ENCODE measurements around the gene FCER1G.
A peak's percentile ranks its signal among the peaks of the same experiment; 100 is the strongest.
"Not testable (repeated sequence)": the region's sequence is repeated elsewhere in the genome, so short reads cannot be mapped to it uniquely, and the experiment has no call there.

FCER1G gene

GRCh38 chr1:161250100-161250499 is 35.0 kb downstream of the FCER1G start:
- H3K36me3 ChIP-seq (ENCODE audit: control insufficient read depth, insufficient read depth, low read length); H3K4me1 ChIP-seq (ENCODE audit: control insufficient read depth, insufficient read depth, low read length, poor library complexity, severe bottlenecking); DNase-seq; H3K27me3 ChIP-seq (replicated peaks; ENCODE audit: control insufficient read depth, insufficient read depth, low read length, poor library complexity, severe bottlenecking); H3K9me3 ChIP-seq (ENCODE audit: control insufficient read depth, low read length); H3K27ac ChIP-seq (ENCODE audit: insufficient read depth, low read length, poor library complexity, severe bottlenecking); H3K4me3 ChIP-seq (ENCODE audit: insufficient read depth, low read depth, low read length, poor library complexity, severe bottlenecking): not testable (repeated sequence)

- H3K4me3 ChIP-seq (ENCODE audit: insufficient read depth, low read depth, low read length, poor library complexity, severe bottlenecking): no peak overlapping the region
- no peak for DNase-seq
- H3K9me3 ChIP-seq (ENCODE audit: control insufficient read depth, low read length): no peaks in the 10 kb centered on the region
- no peaks in the 10 kb centered on the region for H3K4me1 ChIP-seq (ENCODE audit: control insufficient read depth, insufficient read depth, low read length, poor library complexity, severe bottlenecking)
- no peaks in the 10 kb centered on the region for H3K36me3 ChIP-seq (ENCODE audit: control insufficient read depth, insufficient read depth, low read length)
- H3K27me3 ChIP-seq (replicated peaks; ENCODE audit: control insufficient read depth, insufficient read depth, low read length, poor library complexity, severe bottlenecking): no peaks in the 10 kb centered on the region
- no peak overlapping the region for H3K27ac ChIP-seq (ENCODE audit: insufficient read depth, low read length, poor library complexity, severe bottlenecking)
Measured at GRCh38 chr1:161250829-161251228, 35.7 kb downstream of the FCER1G start.

- Histone ChIP-seq H3K36me3 (ENCODE audit: control insufficient read depth, insufficient read depth, low read length) (no peaks in the 10 kb centered on the region), H3K27me3 (replicated peaks; ENCODE audit: control insufficient read depth, insufficient read depth, low read length, poor library complexity, severe bottlenecking) (no peaks in the 10 kb centered on the region), H3K4me3 (ENCODE audit: insufficient read depth, low read depth, low read length, poor library complexity, severe bottlenecking) (no peak overlapping the region), H3K27ac (ENCODE audit: insufficient read depth, low read length, poor library complexity, severe bottlenecking) (no peak overlapping the region), H3K4me1 (ENCODE audit: control insufficient read depth, insufficient read depth, low read length, poor library complexity, severe bottlenecking) (no peaks in the 10 kb centered on the region), H3K9me3 (ENCODE audit: control insufficient read depth, low read length) (no peaks in the 10 kb centered on the region)
- DNase-seq: no peak
Measured at GRCh38 chr1:161251579-161251978, 36.5 kb downstream of the FCER1G start.

GRCh38 chr1:161255302-161255701 is 40.2 kb downstream of the FCER1G start:
- H3K4me3 ChIP-seq (ENCODE audit: insufficient read depth, low read depth, low read length, poor library complexity, severe bottlenecking); DNase-seq; H3K4me1 ChIP-seq (ENCODE audit: control insufficient read depth, insufficient read depth, low read length, poor library complexity, severe bottlenecking); H3K36me3 ChIP-seq (ENCODE audit: control insufficient read depth, insufficient read depth, low read length); H3K9me3 ChIP-seq (ENCODE audit: control insufficient read depth, low read length); H3K27ac ChIP-seq (ENCODE audit: insufficient read depth, low read length, poor library complexity, severe bottlenecking): not testable (repeated sequence)
- peaks cover 16% of the 10 kb centered on the region for H3K27me3 ChIP-seq (replicated peaks; ENCODE audit: control insufficient read depth, insufficient read depth, low read length, poor library complexity, severe bottlenecking)

- H3K27ac ChIP-seq (ENCODE audit: insufficient read depth, low read length, poor library complexity, severe bottlenecking); DNase-seq; H3K36me3 ChIP-seq (ENCODE audit: control insufficient read depth, insufficient read depth, low read length); H3K9me3 ChIP-seq (ENCODE audit: control insufficient read depth, low read length); H3K4me3 ChIP-seq (ENCODE audit: insufficient read depth, low read depth, low read length, poor library complexity, severe bottlenecking); H3K4me1 ChIP-seq (ENCODE audit: control insufficient read depth, insufficient read depth, low read length, poor library complexity, severe bottlenecking): not testable (repeated sequence)
- peaks cover 18% of the 10 kb centered on the region for H3K27me3 ChIP-seq (replicated peaks; ENCODE audit: control insufficient read depth, insufficient read depth, low read length, poor library complexity, severe bottlenecking)
Measured at GRCh38 chr1:161255955-161256520, 40.9 kb downstream of the FCER1G start.

- H3K27me3 ChIP-seq (replicated peaks; ENCODE audit: control insufficient read depth, insufficient read depth, low read length, poor library complexity, severe bottlenecking): peaks cover 18% of the 10 kb centered on the region
- H3K4me3 ChIP-seq (ENCODE audit: insufficient read depth, low read depth, low read length, poor library complexity, severe bottlenecking); DNase-seq; H3K27ac ChIP-seq (ENCODE audit: insufficient read depth, low read length, poor library complexity, severe bottlenecking); H3K4me1 ChIP-seq (ENCODE audit: control insufficient read depth, insufficient read depth, low read length, poor library complexity, severe bottlenecking); H3K36me3 ChIP-seq (ENCODE audit: control insufficient read depth, insufficient read depth, low read length); H3K9me3 ChIP-seq (ENCODE audit: control insufficient read depth, low read length): not testable (repeated sequence)
Measured at GRCh38 chr1:161257109-161257508, 42.0 kb downstream of the FCER1G start.

- DNase-seq: no peak
- peaks cover 18% of the 10 kb centered on the region for H3K27me3 ChIP-seq (replicated peaks; ENCODE audit: control insufficient read depth, insufficient read depth, low read length, poor library complexity, severe bottlenecking)
Measured at GRCh38 chr1:161258439-161259344, 43.6 kb downstream of the FCER1G start, which contains the start of gene PCP4L1. PCP4L1 (plus strand) TSS chr1:161258745; CDS start chr1:161258975, 230 bp downstream.

GRCh38 chr1:161259345-161259702 is 44.2 kb downstream of the FCER1G start:
- H3K4me3 ChIP-seq (ENCODE audit: insufficient read depth, low read depth, low read length, poor library complexity, severe bottlenecking): no peak overlapping the region
- H3K27ac ChIP-seq (ENCODE audit: insufficient read depth, low read length, poor library complexity, severe bottlenecking): no peak overlapping the region

More at GRCh38 chr1:161258439-161259344, 43.6 kb downstream of the FCER1G start, which contains the start of gene PCP4L1:
- peaks cover 9% of the 10 kb centered on the region for H3K4me1 ChIP-seq (ENCODE audit: control insufficient read depth, insufficient read depth, low read length, poor library complexity, severe bottlenecking)
- no peaks in the 10 kb centered on the region for H3K36me3 ChIP-seq (ENCODE audit: control insufficient read depth, insufficient read depth, low read length)
- H3K4me3 ChIP-seq (ENCODE audit: insufficient read depth, low read depth, low read length, poor library complexity, severe bottlenecking): peak within 1 kb of the TSS; percentile 41
- H3K9me3 ChIP-seq (ENCODE audit: control insufficient read depth, low read length): no peaks in the 10 kb centered on the region
- H3K27ac ChIP-seq (ENCODE audit: insufficient read depth, low read length, poor library complexity, severe bottlenecking): no peak within 1 kb of the TSS

GRCh38 chr1:161259765-161260164 is 44.7 kb downstream of the FCER1G start:
- H3K27me3 ChIP-seq (replicated peaks; ENCODE audit: control insufficient read depth, insufficient read depth, low read length, poor library complexity, severe bottlenecking): peaks cover 18% of the 10 kb centered on the region
- H3K36me3 ChIP-seq (ENCODE audit: control insufficient read depth, insufficient read depth, low read length): no peaks in the 10 kb centered on the region
- H3K27ac ChIP-seq (ENCODE audit: insufficient read depth, low read length, poor library complexity, severe bottlenecking): no peak overlapping the region
- no peak for DNase-seq
- no peak overlapping the region for H3K4me3 ChIP-seq (ENCODE audit: insufficient read depth, low read depth, low read length, poor library complexity, severe bottlenecking)
- peaks cover 9% of the 10 kb centered on the region for H3K4me1 ChIP-seq (ENCODE audit: control insufficient read depth, insufficient read depth, low read length, poor library complexity, severe bottlenecking)
- no peaks in the 10 kb centered on the region for H3K9me3 ChIP-seq (ENCODE audit: control insufficient read depth, low read length)

More at GRCh38 chr1:161259345-161259702, 44.2 kb downstream of the FCER1G start:
- no peak for DNase-seq
- H3K36me3 ChIP-seq (ENCODE audit: control insufficient read depth, insufficient read depth, low read length): no peaks in the 10 kb centered on the region
- peaks cover 9% of the 10 kb centered on the region for H3K4me1 ChIP-seq (ENCODE audit: control insufficient read depth, insufficient read depth, low read length, poor library complexity, severe bottlenecking)
- no peaks in the 10 kb centered on the region for H3K9me3 ChIP-seq (ENCODE audit: control insufficient read depth, low read length)
- peaks cover 18% of the 10 kb centered on the region for H3K27me3 ChIP-seq (replicated peaks; ENCODE audit: control insufficient read depth, insufficient read depth, low read length, poor library complexity, severe bottlenecking)

Measured in effector memory CD4-positive, alpha-beta T cell (primary cell).